Measurements from ENCODE around the gene ABI3BP.

Gene ABI3BP

DNA sequence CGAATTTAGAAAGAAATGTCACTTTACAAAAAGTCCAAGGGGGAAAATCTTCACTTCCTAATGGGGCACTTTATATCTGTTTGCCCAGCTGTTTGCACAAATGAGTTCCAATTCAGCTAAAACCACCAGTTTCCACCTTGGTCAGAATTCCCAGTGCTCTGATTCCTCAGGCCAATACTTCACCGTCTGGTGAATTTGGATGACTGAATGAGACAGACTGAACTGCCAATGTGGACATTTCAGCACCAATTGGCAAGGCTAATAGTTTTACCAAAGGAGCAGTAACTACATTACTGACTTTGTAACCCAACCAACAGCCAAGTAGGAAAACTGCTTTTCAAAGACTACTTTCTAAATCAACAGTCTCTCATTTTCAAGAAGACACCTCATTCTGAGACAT is 51.8 kb downstream of the ABI3BP start:
- no peak for DNase-seq

DNA sequence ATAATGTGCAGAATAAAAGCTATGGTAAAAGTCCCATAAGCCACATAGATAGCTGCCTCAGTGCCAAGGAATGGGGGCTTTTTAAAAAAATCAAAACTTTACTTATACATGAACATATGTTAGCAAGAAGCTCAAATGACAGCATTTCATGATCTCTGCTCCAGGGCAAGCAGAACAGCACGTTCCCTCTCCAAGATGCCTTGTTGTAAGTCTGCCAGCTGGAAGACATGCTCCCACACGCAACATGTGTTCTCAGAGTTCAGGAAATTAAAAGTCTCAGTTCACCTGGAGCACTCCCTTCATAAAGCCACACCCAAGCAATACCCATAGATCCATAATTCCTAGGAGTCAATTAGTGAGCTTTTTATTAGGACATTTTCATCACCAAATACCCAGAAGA is 52.2 kb downstream of the ABI3BP start:
- DNase-seq = no peak

DNA sequence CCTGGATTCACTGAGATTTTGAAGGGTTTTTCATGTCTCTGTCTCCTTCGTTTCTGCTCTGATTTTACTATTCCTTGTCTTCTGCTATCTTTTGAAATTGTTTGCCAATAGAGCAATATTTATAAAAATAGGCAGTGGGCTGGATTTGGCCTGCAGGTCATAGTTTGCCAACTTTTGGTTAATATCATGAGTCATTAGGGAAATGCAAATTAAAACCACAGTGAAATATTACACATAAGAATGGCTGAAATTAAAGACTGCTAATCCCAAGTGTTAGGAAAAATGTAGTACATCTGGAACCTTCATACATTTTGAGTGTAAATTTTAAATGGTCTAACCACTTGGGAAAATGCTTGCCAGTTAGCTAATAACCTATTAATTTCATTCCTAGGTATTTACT is 56.3 kb downstream of the ABI3BP start:
- no peak for DNase-seq

DNA sequence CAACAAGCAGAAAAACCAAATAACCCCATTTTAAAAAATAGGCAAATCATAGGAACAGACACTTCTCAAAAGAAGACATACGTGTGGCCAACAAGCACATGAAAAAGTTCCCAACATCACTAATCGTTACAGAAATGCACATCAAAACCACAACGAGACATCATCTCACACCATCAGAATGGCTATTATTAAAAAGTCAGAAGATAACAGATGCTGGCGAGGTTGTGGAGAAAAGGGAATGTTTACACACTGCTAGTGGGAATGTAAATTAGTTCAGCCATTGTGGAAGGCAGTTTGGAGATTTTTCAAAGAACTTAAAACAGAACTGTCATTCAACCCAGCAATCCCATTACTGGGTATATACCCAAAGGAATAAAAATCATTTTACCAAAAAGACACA is 60.7 kb downstream of the ABI3BP start:
- DNase-seq = no peak

DNA sequence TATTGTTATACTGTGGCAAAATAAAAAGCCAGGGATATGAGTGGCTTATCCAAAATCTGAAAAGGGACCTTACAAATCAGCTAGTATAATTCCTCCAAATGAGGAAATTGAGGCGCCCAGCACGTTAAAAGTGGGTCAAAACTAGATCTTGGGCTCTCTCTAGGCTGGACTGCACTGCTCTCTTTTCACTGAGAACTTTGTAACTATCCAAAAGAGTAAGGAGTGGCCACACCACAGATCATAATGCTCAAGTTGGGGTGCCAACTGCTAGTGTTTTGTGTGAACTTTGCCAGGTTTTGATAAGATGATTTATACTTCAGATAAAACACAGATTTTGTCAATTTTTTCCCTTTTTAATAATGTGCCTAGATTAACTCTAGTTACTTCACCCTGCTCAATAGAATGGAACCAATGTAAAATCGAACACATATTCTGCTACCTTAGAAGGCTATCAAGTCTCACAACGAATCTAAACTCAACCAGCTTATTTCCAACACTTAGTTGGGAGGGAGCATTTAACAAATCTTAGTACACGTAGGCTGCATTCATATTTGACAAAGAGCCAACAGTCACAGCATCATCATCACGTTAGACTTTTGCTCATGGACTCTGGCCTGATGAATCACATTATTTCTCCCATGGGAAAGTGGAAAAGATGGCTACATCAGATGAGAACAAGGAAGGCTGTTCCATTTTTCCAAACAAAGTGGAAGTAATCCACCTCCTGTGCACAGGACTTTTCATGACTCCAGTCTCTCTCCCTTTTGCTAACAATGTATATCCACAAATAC is 64.4 kb downstream of the ABI3BP start:
- DNase-seq = no peak

DNA sequence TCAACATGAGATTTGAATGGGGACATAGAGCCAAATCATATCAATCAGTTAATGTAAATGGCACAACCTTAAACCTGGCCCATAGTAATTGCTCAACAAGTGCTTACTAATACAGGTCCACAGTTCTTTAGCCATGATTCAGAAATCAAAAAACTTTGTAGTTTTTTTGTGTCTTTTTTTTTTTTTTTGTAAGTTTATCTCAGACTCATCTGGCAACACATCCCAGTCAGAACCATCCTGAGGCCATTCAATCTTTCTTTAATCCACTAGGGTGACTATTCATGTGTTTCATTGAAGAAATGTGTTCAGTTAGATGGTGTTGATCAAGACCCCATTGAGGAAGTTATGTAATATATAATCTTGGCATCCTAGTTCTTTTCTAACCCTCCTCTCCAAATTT is 65.4 kb downstream of the ABI3BP start:
- DNase-seq = no peak

DNA sequence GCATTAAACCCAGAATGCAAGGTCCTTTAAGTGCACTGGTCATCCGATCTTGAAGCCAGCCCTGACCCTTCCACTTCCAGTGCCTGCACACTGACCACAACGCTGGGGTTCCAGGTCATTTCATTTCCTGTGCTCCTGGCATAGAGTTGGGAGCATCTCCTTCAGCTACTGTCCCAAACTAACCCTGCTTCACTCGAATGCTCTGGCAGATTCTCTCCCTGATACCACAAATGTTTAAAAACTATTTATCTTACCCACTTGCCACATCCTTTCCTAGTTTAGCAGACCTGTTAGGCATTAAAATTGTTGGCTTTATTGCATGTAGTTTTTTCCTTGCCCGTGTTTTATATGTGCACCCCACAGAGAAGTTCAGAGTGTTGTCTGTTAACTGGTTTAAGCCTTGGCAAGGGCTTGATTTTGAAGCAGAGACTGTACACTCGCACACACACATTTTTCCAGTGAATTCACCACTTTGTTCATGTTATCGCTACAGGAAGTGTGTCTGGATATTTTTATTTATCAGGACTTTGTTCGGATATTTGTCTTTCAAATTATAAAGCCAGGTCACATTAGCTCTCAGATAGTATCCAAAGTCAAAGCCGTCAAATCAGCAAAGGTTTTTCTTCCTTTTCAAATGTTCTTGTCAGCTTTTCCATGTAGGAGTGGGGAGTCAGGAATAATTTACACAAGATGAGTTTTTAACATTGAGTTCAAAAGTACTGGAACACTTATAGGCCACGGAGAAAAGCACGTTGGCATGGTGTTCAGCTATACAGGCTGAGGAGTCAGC is 77.3 kb downstream of the ABI3BP start:
- no peak for DNase-seq

DNA sequence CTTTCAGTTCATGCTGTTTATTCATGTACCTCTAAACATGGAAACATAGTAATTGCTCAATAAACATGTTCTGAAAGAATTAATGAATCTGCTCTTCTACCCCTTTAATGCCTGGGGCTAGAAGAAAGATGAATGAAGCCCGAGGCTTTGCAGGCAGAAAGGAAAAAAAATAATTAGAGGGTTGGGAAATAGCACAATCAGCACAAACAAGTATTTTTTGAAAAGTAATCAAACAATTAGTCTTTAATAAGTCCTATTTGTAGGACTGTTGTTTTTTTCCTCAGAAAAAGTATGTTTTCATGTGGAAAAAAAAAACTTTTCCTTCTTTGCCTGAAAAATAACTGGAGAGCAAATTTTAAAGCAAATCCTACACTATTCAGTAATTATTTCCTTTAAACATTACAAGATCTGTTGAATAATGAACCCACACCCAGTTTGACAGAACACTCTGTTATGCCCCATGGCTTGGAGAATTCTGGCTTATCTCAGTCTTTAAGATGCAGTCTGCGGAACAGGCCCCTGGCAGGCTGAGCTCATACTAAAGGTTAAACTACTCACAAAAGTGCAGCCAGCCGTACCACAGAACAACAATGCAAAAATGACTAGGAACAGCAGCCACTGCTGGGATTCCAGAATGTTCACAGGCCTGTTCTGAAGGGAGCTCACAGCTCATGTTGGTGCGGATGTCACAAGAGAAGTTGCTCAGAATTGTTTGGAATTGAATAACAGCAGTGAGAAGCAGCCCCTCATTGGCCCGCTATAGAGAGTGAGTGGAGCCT is 79.2 kb downstream of the ABI3BP start:
- no peak for DNase-seq

DNA sequence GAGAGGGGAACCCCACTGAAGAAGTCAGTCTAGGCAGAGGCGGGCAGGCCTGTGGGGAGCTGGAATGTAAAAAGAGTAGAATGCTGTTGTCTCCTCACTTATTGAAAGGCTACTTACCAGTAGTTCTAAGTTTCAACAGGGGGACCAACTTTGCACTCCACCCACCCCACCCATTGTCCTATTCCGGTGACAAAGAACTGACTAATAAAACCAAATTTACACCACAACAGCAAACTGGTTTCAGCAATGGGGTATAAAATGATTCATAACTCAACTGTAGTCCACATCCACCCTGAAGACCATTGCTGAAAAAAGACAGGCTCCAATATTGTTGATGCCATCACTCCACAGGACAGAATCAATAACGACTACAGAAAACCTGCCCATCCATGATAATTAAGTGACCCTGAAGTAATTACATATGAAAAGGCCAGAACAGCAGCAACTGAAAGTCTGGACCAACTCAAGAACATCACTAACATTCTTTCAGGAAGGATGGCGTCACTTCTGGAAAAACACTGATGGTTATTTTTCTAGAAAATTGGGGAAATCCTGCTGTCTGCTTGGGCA is 80.2 kb downstream of the ABI3BP start:
- DNase-seq = no peak

DNA sequence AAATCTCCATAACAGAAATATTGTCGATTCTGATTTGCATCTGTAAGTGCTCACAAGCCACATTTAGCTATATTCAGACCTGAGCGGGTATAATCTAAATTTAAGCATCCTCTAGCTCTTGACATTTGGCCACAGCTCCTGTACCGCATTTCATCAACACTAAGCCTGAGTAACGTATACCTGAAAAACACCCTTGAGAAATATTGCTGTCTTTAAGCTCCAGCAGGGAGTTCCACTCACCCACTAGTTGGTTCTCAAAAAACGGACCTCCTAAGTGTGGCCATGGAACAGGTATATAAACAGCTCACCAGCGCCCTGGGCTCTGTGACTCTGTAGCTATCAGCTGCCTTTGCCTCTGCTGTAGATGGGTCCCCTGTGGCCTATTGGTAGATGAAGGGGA is 80.7 kb downstream of the ABI3BP start:
- DNase-seq = no peak

DNA sequence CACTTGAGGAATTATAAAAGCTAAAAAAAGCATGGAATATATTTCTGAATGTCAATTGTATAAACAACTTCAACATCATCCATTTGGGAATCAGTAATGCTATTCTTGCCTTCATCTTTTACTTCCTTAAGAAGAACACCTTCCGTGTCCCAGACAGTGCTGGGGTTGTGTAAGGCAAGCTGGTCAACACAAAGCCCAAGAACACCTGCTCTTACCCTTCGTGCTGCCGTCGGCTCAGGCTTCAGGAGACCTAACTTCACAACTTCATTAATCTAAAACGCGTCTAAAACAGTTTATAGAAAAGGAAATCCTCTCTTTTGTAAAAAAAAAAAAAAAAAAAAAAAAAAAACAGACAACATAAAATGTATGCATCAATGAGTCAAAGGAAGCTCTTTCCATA is 81.3 kb downstream of the ABI3BP start:
- DNase-seq = no peak

DNA sequence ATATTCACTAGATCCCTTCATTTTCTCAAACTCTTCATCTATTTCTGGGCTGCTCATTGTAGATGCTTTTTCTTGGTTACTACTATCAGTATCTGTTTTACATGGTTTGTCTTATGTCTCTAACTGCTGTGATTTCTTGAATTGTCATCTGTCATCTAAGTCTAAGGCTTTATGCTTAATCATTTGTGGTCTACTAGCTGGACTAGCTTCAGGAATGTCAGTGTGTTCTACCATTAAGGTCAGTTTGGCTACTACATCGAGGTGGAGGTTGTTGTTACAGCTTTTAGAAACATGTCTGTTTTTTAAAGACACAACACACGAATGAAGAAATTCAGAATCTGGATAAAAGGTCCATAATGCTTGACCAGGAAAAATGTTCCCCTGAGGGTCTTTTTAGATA is 82.2 kb downstream of the ABI3BP start:
- no peak for DNase-seq

DNA sequence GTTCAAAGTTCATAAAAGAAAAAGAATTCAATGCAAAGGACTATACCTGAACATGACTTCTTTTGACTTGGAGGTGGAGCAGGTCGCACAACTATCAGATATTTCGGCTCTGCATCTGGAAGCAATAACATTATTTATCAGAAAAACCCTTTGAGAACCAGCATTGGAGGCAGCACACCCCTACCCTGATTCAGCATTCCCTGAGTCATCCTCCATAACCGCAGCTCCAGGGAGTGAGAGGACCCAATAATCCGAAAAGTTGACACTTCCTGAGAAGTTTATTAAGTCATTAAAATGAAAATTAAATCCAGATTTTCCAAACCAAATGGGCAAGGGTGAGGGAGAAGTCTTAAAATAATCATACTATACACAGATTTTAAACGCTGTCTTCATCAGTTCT is 90.6 kb downstream of the ABI3BP start:
- no peak for DNase-seq

DNA sequence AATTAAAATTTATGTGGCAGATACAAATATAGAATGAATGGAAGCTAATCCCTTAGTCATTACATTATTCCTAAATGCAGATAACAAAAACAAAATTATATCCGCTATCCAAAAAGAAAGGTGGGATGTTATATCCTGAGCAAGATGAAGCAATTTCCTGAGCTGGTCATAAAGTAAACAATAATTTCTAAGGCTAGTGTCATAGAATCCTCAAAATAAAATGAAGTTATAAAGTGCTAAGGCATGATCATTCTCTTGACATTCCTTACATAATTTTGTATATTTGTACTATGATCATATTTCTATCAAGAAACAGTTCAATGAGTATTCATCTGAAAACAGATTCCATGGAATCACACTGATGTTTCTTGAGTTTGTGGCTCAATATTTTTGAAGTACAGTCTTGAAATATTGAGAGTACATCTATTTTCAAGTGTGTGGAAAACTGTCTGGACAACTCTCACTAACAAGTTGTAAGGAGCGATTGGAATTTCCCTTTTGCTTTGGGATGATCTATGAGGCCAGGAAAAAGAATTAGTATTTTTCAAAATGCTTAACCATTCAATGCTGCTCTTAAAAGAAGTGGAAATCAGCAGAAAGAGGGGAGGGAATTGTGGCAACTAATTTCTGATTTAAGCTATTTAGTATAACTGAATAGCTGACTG is 92.4 kb downstream of the ABI3BP start:
- DNase-seq = no peak

DNA sequence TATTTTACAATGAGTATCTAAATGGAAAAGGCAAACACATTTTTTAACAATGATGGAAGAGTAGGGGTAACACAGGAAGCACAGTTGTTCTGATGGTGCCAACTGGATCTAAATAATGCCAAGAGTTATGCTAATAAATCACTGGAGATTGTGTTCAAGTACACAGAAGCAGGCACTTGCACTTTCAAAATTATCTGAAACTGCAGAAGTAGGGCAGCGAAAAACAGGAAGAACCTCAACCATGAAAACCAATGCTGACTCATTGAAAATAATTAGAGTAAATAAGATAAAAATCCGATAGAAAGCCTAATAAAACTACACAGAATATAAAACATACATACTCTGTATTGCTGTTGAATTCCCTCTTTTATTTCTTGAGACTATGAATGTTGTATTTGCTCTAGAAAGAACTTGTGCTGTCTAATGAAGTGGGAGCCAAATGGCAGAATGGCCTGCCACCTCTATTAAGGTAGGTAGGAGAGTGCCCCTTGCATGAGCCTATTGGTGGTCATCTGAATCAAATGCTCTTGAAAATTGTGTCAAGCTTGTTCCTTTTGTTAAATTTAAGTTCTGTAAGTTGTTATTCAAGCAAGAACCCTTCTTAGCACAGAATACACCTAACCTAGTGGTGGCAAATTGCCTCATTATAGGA is 93.7 kb downstream of the ABI3BP start:
- no peak for DNase-seq

DNA sequence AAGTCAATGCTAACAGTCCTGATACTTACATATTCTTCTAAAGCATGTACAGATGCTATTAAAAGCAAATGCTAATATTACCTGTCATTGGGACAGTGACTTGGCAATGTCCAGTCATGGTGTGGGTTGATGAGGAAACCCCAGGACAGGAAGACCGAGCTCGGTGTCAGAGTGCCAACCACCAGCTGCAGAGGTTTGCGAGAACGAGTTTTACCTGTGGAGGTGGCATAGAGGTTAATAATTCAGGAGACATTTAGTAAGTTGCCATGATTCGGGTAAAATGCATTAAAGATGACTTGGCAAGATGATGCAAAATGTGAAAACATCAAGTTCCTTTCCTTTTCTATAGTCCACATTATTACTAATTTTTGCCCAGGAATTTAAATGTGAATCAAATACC is 94.5 kb downstream of the ABI3BP start:
- no peak for DNase-seq

DNA sequence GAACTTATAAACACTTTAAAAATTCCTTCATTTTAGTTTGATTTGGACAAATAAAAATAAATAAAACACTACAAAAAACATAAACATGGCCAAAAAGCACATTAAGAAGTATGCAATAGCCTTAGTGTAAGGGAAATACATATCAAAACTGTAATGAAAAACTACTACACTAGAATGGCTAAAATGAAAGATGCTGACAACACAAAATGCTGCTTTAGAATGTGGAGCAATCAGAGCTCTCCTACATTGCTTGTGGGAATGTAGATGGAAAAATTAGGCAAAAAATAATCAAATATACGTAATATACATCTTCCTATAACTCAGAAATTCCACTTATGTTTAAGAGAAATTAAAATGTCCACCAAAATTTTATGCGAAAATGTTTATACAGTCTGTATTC is 96.2 kb downstream of the ABI3BP start:
- no peak for DNase-seq

DNA sequence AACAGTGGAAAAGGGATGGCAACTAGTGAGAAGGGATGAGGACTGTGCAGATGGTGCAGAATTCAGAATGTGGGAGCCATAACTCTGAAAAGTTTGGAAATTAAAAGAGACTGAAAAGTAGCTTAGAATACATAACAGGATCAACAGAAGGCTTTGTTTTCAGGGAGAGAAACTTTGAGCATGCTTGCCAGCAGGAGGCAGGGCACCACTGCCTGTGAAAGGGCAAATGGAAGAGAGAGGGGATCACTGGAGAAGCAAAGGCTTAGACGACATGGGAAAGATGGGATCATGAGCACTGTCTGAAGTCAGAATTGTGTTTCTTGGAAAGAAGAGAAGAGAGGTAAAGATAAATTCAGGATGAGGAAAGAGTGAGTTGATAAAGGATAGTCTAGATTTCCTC is 99.6 kb downstream of the ABI3BP start:
- DNase-seq = no peak

DNA sequence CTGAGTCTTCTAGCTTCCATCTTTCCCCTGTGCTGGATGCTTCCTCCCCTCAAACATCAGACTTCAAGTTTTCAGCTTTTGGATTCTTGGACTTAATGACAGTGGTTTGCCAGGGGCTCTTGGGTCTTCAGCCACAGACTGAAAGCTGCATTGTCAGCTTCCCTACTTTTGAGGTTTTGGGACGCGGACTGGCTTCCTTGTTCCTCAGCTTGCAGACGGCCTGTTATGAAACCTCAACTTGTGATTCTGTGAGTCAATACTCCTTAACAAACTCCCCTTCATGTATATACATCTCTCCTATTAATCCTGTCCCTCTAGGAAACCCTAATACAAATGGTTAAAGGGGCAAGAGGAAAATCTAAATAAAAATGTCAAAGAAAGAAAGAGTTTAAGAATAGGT is 100.1 kb downstream of the ABI3BP start:
- DNase-seq = no peak

DNA sequence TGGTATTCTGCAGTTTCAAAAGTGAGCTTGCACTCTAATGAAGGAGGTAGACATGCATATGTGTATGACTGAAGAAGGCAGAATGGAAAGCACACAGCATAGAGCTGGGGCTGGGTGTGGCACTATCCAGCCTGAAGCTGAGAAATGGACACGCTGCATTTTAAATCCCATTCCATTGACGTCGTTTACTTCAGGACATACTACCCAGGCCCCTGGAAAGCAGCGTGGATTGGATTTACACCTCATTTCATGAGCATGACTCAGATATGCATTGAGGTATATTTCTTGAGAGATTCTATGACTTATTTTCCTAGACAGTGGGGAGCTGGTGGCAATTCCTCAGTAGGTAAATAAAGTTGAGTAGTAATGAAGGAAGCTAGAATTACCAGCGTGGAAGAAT is 101.4 kb downstream of the ABI3BP start:
- DNase-seq = no peak

DNA sequence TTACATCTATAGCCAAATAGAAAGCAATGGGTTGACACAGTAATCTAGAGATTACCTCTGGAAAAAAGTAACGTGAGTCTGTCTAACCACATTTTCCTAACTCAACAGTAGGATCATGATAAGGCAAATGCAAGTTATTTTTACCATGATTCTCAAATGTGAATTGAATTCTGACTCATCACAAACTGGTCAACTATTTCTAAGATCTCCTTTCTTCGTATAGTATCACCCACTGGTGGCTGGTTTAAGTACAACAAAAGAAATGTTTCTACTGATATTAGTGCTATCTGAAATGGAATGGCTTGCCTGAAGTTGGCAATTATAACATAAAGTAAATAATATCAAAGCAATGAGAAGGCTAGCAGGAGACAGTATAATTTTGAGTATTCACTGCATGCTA is 102.2 kb downstream of the ABI3BP start:
- DNase-seq = no peak

DNA sequence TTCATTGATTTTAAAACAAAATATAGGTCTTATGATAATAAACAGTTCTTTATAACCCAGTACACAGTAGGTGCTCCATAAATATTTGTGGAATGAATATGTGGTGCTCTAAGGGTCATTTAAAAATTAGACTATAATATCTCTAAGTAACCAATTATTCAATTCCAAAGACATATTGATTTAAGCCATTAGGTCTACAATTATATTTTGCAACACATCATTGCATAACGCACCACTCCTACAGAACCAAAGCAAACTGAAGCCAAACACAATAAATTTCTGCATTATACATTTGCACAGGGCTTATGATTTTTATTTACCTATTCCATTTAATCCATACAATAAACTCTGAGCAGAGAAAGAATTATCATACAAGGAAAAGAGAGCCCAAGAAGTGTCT is 104.3 kb downstream of the ABI3BP start:
- no peak for DNase-seq

Data from stimulated activated CD8-positive, alpha-beta memory T cell treated with anti-CD3 and anti-CD28 coated beads, Interleukin-4, amount 100 ng/mL, for 48 hours (primary cell).